Fibroblast of lung (primary cell): ENCODE data around the gene CMTM4. TPM values are rescaled to one million over a fixed set of nuclear protein-coding genes. Genes with fewer than 3 reads are reported as not detected.

Experiments
- DNase-seq, 2 donors: peaks; one replicate each; pipeline versions ENCODE4 v3.0.0 to v3.0.0-alpha.2; 2010; ENCODE audit warnings: low read depth in 2 of 2
- H2AFZ ChIP-seq: 2 replicates; pipeline ENCODE4 v1.5.1; 2012; ENCODE audit warnings: low read length, control low read depth, inconsistent platforms
- H3K27ac ChIP-seq: 2 replicates; pipeline ENCODE4 v1.5.1; 2011; ENCODE audit warnings: low read length, control low read depth; ENCODE audit not compliant: insufficient read depth
- H3K27me3 ChIP-seq: 2 replicates; pipeline ENCODE4 v1.5.1; 2011; ENCODE audit warnings: mild to moderate bottlenecking, low read length; ENCODE audit not compliant: control insufficient read depth, insufficient read depth
- H3K36me3 ChIP-seq: 2 replicates; pipeline ENCODE4 v1.5.1; 2011; ENCODE audit warnings: low read length; ENCODE audit not compliant: control insufficient read depth, insufficient read depth
- H3K4me1 ChIP-seq: 2 replicates; pipeline ENCODE4 v1.5.1; 2011; ENCODE audit warnings: low read length; ENCODE audit not compliant: control insufficient read depth, insufficient read depth; ENCODE audit errors: extremely low read depth
- H3K4me2 ChIP-seq: 2 replicates; pipeline ENCODE4 v1.5.1; 2011; ENCODE audit warnings: low read length, control low read depth; ENCODE audit not compliant: insufficient read depth; ENCODE audit errors: extremely low read depth
- H3K4me3 ChIP-seq, 4 experiments: fragments of 200-600 bp in 1 of 4; sonication (generic) in 1 of 4; replicated peaks in 1 of 4; 2 replicates each; pipeline ENCODE4 v1.5.1; 2011 to 2016; ENCODE audit warnings: low read length in 4 of 4, low read depth in 3 of 4, mild to moderate bottlenecking in 3 of 4, control low read depth in 2 of 4, inconsistent platforms in 1 of 4, mixed read lengths in 1 of 4; ENCODE audit not compliant: insufficient read depth in 1 of 4; ENCODE audit errors: control extremely low read depth in 1 of 4
- H3K79me2 ChIP-seq: 2 replicates; pipeline ENCODE4 v1.5.1; 2012; ENCODE audit warnings: mild to moderate bottlenecking, low read length, inconsistent platforms; ENCODE audit not compliant: control insufficient read depth, insufficient read depth
- H3K9ac ChIP-seq: 2 replicates; pipeline ENCODE4 v1.5.1; 2011; ENCODE audit warnings: mild to moderate bottlenecking, low read length, control low read depth; ENCODE audit not compliant: insufficient read depth
- H3K9me3 ChIP-seq: 2 replicates; pipeline ENCODE4 v1.5.1; 2012; ENCODE audit warnings: low read depth, low read length; ENCODE audit not compliant: control insufficient read depth, insufficient read depth
- H4K20me1 ChIP-seq: 2 replicates; pipeline ENCODE4 v1.5.1; 2011; ENCODE audit warnings: low read length; ENCODE audit not compliant: control insufficient read depth, insufficient read depth; ENCODE audit errors: extremely low read depth
- CTCF ChIP-seq, 2 donors: IDR thresholded peaks in 1 of 2; conservative IDR thresholded peaks in 1 of 2; 1 replicate in 1 of 2; 2 replicates in 1 of 2; pipeline ENCODE4 v1.5.1; 2011 to 2012; ENCODE audit warnings: low read length in 2 of 2, control low read depth in 1 of 2, inconsistent platforms in 1 of 2, low read depth in 1 of 2, mild to moderate bottlenecking in 1 of 2
- EZH2 ChIP-seq: IDR thresholded peaks from 2 replicates; pipeline ENCODE4 v1.5.1; 2012; ENCODE audit warnings: low read length, control low read depth, mild to moderate bottlenecking; ENCODE audit errors: missing control alignments
- polyA plus RNA-seq, 2 donors: library from polyadenylated mRNA; depleted of rRNA in 1 of 2; stranded (reverse) in 1 of 2; unstranded in 1 of 2; fragments of >200 nt; gene quantifications; 2 replicates each; pipeline ENCODE4 v1.2.1, GENCODE V29; 2011 to 2012; ENCODE audit warnings: missing spikeins in 1 of 2
- total RNA-seq: library from RNA; depleted of rRNA; stranded (reverse); fragments of >200 nt; gene quantifications from 2 replicates; pipeline ENCODE4 v1.2.1, GENCODE V29; 2014

The CMTM4 gene
- total and polyA plus RNA-seq, 2 donors (not counting 1 experiment from before 2014, with no cell fraction given) = 10.2 to 12.8 TPM

DNA sequence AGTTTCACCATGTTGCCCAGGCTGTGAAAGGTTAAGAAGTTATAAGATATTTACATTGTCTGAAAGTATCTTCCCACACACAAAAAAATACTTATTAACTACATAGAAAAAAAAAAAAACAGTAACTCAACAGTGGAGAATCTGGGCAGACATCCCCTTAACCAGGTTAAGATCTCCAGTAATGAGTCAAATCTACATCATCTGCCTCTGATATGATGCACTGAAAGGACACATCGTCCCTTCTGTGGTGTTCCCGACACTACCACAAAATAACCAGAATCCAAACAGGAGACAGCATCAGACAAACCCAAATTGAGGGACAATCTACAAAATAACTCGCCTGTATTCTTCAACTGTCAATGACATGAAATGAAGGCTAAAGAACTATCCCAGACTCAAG lies 40.0 kb downstream of the CMTM4 start:
- Histone ChIP-seq H3K79me2 (no peaks in the 10 kb centered on the region), H3K27ac (no peak overlapping the region)

GRCh38 chr16:66653581-66654350 lies 42.8 kb downstream of the CMTM4 start:
- Histone ChIP-seq H3K9ac (no peak overlapping the region), H3K4me2 (no peak overlapping the region), H3K27ac (no peak overlapping the region), H2AFZ (no peak overlapping the region), H3K9me3 (no peaks in the 10 kb centered on the region), H3K27me3 (no peaks in the 10 kb centered on the region), H3K4me3 (no peak overlapping the region), H3K36me3 (no peaks in the 10 kb centered on the region), H3K4me1 (peaks cover 6% of the 10 kb centered on the region), H4K20me1 (no peaks in the 10 kb centered on the region), H3K79me2 (no peaks in the 10 kb centered on the region)
- TF ChIP-seq CTCF (conservative IDR thresholded peaks at IDR 0.05 in 1 of 2, IDR thresholded peaks at IDR 0.05 in 1 of 2; ENCODE audit: low read depth in 1 of 2, low read length in 2 of 2) (no peak), EZH2 (no peak)
- peak in 1 of 2 donors; percentile 49 for DNase-seq

More for the DNA sequence above, 40.0 kb downstream of the CMTM4 start:
- H3K4me3 ChIP-seq = no peak overlapping the region
- no peaks in the 10 kb centered on the region for H3K27me3 ChIP-seq
- H3K9me3 ChIP-seq = no peaks in the 10 kb centered on the region
- no peak overlapping the region for H2AFZ ChIP-seq
- peak in 1 of 2 donors; percentile 33 for DNase-seq
- no peak overlapping the region for H3K9ac ChIP-seq
- H3K4me1 ChIP-seq = peaks cover 2% of the 10 kb centered on the region
- H3K4me2 ChIP-seq = no peak overlapping the region
- no peak for TF ChIP-seq EZH2
- TF ChIP-seq CTCF (conservative IDR thresholded peaks at IDR 0.05 in 1 of 2, IDR thresholded peaks at IDR 0.05 in 1 of 2; ENCODE audit: low read depth in 1 of 2, low read length in 2 of 2) = no peak
- no peaks in the 10 kb centered on the region for H3K36me3 ChIP-seq
- no peaks in the 10 kb centered on the region for H4K20me1 ChIP-seq

DNA sequence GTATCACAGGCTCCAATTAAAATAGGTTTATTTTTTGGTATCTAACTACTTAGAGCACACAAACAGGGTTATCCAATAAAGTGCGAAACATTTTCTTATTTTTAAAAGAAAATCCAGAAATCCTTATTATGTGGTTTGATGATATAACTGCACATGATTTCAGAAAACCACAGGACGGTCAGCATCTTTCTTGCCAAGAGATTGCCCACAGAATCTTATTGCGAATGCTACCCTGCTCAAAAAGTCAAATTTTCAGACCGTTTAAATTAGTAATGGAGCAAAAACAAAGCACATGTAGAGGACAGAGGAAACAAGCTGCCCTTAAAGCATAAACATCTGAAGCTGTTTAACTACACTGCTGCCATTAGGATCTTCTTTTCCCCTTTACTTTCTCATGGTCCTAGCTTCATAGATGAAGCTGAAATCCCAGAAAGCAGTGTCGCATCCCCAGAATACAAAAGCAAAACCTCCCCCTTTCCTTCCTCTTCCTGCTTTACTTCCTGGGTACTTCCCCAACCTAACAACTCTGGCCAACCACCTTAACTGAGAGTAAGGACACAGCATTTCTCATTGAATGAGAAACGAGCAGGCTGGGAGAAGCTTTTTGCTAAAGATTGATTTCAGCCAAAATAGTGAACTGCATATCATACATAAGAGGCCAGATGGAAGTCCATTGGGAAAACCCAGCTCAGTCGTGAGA lies 43.7 kb downstream of the CMTM4 start:
- TF ChIP-seq CTCF (conservative IDR thresholded peaks at IDR 0.05 in 1 of 2, IDR thresholded peaks at IDR 0.05 in 1 of 2; ENCODE audit: low read depth in 1 of 2, low read length in 2 of 2) (no peak), EZH2 (no peak)
- Histone ChIP-seq H3K9ac (no peak overlapping the region), H3K27me3 (no peaks in the 10 kb centered on the region), H3K4me1 (peaks cover 6% of the 10 kb centered on the region), H3K4me3 (no peak overlapping the region), H4K20me1 (no peaks in the 10 kb centered on the region), H2AFZ (no peak overlapping the region), H3K27ac (no peak overlapping the region), H3K36me3 (no peaks in the 10 kb centered on the region), H3K9me3 (no peaks in the 10 kb centered on the region), H3K4me2 (no peak overlapping the region), H3K79me2 (no peaks in the 10 kb centered on the region)
- peak in 1 of 2 donors; percentile 49 for DNase-seq
